Measurements from ENCODE around the gene CCDC68. TPM values are rescaled to one million over a fixed set of nuclear protein-coding genes. Genes with fewer than 3 reads are reported as not detected.

The CCDC68 gene
- total RNA-seq, 4 donors from 2014 or later, result 2.3 to 4.1 (median 2.6) TPM

DNA sequence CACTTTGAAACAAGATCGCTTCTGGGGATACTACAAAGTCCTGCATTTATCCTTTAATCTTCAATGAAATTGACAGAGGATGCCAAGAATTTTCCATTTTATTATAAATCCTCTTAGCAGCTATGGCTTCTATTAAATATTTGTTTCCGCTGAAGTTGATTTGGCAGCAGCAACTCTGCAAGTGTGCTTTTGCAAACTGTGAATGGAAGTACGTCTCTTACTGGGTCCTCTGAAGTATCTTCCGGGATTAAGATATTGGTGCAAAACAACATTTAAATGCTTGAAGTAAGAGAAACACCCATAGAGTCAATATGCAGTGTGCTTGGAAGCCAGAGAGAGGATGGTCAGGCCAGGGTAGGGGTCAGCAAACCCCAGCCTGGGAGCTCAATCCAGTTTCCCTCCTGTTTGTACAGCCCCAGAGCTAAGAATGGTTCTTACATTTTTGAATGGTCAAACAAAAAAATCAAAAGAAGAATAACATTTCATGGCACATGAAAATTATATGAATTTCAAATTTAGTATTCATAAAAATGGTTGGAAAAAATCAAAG lies 13.6 kb downstream of the CCDC68 start:
- H3K4me1 ChIP-seq, result peaks cover 0 to 9% (median 7%) of the 10 kb centered on the region in 4 donors
- H3K27ac ChIP-seq (replicated peaks in 1 of 4), result no peak overlapping the region
- WGBS, result 85% methylated on average over 4 of the region's 4 CpGs
- H3K36me3 ChIP-seq, result peaks cover 0 to 15% (median 0%) of the 10 kb centered on the region in 4 donors
- no peak for TF ChIP-seq EP300 (IDR thresholded peaks at IDR 0.05)
- TF ChIP-seq, protein P1, sequence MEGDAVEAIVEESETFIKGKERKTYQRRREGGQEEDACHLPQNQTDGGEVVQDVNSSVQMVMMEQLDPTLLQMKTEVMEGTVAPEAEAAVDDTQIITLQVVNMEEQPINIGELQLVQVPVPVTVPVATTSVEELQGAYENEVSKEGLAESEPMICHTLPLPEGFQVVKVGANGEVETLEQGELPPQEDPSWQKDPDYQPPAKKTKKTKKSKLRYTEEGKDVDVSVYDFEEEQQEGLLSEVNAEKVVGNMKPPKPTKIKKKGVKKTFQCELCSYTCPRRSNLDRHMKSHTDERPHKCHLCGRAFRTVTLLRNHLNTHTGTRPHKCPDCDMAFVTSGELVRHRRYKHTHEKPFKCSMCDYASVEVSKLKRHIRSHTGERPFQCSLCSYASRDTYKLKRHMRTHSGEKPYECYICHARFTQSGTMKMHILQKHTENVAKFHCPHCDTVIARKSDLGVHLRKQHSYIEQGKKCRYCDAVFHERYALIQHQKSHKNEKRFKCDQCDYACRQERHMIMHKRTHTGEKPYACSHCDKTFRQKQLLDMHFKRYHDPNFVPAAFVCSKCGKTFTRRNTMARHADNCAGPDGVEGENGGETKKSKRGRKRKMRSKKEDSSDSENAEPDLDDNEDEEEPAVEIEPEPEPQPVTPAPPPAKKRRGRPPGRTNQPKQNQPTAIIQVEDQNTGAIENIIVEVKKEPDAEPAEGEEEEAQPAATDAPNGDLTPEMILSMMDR (IDR thresholded peaks at IDR 0.05), result no peak
- TF ChIP-seq POLR2AphosphoS5 (IDR thresholded peaks at IDR 0.05), result no peak
- no peak for TF ChIP-seq POLR2A (IDR thresholded peaks at IDR 0.05; ENCODE audit: low read depth)
- intact Hi-C loops (cut with DNase I), result no loop called here
- peak overlapping the region in 3 of 4 donors; percentile 40 to 55 (median 42) for H3K4me3 ChIP-seq
- no peaks in the 10 kb centered on the region for H3K27me3 ChIP-seq
- peak; percentile 29 for DNase-seq (ENCODE audit: extremely low spot score)
- no peaks in the 10 kb centered on the region for H3K9me3 ChIP-seq

DNA sequence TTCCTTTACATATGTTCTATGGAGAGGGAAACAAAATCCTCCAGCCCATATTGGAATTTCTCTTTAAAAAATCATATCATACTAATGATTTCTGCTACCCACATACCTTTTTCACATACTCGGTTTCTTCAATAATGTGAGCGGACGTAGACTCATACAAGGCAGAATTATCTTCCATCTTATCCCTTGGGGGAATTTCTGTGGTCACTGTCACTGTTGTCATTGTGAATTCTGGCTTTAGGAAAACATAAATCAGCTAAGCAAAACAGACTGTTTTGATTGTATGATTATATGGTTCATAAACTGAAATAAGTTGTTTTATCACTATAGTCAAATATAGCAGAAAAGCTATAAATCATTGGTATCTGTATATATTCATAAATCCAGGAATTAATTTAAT lies 16.7 kb downstream of the CCDC68 start:
- peak; percentile 17 for DNase-seq (ENCODE audit: extremely low spot score)
- Histone ChIP-seq H3K9me3 (no peaks in the 10 kb centered on the region), H3K36me3 (peaks cover 0 to 21% (median 0%) of the 10 kb centered on the region in 4 donors), H3K4me1 (peaks cover 0 to 9% (median 7%) of the 10 kb centered on the region in 4 donors), H3K4me3 (no peak overlapping the region), H3K27ac (replicated peaks in 1 of 4) (no peak overlapping the region), H3K27me3 (no peaks in the 10 kb centered on the region)
- 90% methylated on average over 3 of the region's 3 CpGs for WGBS
- TF ChIP-seq, protein P1 (IDR thresholded peaks at IDR 0.05), result no peak
- TF ChIP-seq POLR2A (IDR thresholded peaks at IDR 0.05; ENCODE audit: low read depth), result no peak
- no peak for TF ChIP-seq EP300 (IDR thresholded peaks at IDR 0.05)
- TF ChIP-seq POLR2AphosphoS5 (IDR thresholded peaks at IDR 0.05), result no peak
- intact Hi-C loops (cut with DNase I), result no loop called here

DNA sequence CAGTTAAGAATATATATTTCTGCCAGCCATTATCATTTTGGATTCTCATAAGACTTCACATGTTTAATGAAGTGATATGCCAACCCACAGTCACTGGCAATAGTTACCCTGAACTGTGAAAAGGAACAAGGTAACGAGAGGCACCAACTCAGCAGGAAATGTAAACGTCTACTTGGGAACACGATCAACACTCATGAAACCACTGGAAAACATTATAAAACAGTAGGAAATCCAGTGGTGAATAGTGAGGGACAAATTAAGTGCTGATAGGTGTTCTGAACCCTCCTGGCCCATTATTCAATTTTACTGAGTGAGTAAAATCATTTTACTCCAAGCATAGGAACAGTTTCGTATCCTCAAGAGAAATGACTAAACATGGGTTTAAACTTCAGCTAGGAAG lies 17.1 kb downstream of the CCDC68 start:
- no peak for TF ChIP-seq POLR2AphosphoS5 (IDR thresholded peaks at IDR 0.05)
- no peak for TF ChIP-seq EP300 (IDR thresholded peaks at IDR 0.05)
- TF ChIP-seq POLR2A (IDR thresholded peaks at IDR 0.05; ENCODE audit: low read depth), result no peak
- TF ChIP-seq, protein P1 (IDR thresholded peaks at IDR 0.05), result no peak
- peaks cover 0 to 25% (median 0%) of the 10 kb centered on the region in 4 donors for H3K36me3 ChIP-seq
- no peak for DNase-seq (ENCODE audit: extremely low spot score)
- no peaks in the 10 kb centered on the region for H3K9me3 ChIP-seq
- WGBS, result 84% methylated on average over 4 of the region's 4 CpGs
- H3K4me1 ChIP-seq, result peaks cover 0 to 8% (median 5%) of the 10 kb centered on the region in 4 donors
- H3K4me3 ChIP-seq, result no peak overlapping the region
- intact Hi-C loops (cut with DNase I), result no loop called here
- no peaks in the 10 kb centered on the region for H3K27me3 ChIP-seq
- H3K27ac ChIP-seq (replicated peaks in 1 of 4), result no peak overlapping the region

GRCh38 chr18:54939361-54939917 lies 19.8 kb downstream of the CCDC68 start:
- intact Hi-C loops (cut with DNase I), result no loop called here
- 80% methylated on average over 6 of the region's 7 CpGs for WGBS

More at GRCh38 chr18:54939361-54939917, 19.8 kb downstream of the CCDC68 start:
- Histone ChIP-seq H3K27me3 (peaks cover 0 to 3% (median 0%) of the 10 kb centered on the region in 4 donors), H3K36me3 (peaks cover 0 to 40% (median 0%) of the 10 kb centered on the region in 4 donors), H3K27ac (replicated peaks in 1 of 4) (no peak overlapping the region), H3K4me3 (no peak overlapping the region), H3K9me3 (no peaks in the 10 kb centered on the region), H3K4me1 (no peaks in the 10 kb centered on the region)
- TF ChIP-seq, protein P1 (IDR thresholded peaks at IDR 0.05), result no peak
- TF ChIP-seq POLR2A (IDR thresholded peaks at IDR 0.05; ENCODE audit: low read depth), result no peak
- no peak for DNase-seq (ENCODE audit: extremely low spot score)
